ENCODE measurements around the gene BTN3A1. TPM values are rescaled to one million over a fixed set of nuclear protein-coding genes. Genes with fewer than 3 reads are reported as not detected.

The BTN3A1 gene
- total and polyA plus RNA-seq, 2 of the 13 experiments (the other 11 are each of a cell fraction or from before 2014, with no cell fraction given), result 13.3 to 14.0 TPM

DNA sequence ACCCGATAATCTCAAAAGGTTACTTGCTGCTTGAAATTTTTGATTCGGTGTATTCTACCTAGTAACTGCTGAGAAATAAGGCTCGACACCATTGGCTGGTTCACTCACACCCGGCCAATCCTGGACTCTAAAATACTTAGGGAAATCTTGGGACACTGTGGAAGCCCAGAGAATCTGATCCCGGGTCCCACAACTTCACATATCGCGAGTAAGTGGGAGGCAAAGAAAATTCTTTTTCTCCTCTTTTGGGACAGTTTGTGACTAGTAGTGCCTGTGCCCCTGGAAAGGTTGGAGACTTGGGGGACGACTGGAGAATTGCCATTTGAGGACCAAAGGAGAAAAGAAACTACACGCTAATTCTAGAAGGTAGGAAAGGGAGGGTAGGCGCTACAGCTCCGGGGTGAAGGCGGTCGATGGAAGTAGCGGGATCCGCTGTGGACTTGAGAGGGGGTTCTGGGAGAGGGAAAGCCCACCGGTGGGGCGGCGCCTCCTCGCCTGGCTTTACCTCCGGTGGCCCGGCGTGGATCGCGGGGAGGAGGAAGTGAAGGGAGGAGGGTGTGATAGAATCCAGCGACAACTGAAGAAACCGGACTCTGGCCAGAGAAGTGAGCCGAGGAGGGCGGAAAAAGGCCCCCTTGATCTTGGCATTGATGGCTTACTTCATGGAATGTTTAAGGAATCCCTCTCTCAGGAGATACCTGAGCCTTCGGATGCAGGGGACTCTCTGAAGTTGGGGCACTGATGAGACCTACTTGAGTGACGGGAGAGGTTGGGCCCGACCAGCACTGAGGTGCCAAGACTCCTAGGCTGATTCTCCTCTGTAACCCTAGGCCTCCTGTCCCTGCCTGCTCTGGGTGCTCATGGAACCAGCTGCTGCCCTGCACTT is 19.4 kb downstream of the BTN3A1 start (continued):
- TF ChIP-seq ZNF749 (CRISPR knock-in tag; IDR thresholded peaks at IDR 0.05; ENCODE audit: borderline replicate concordance) (no peak), KDM5B (CRISPR knock-in tag; IDR thresholded peaks at IDR 0.05; ENCODE audit: borderline replicate concordance) (peak; percentile 81), ZSCAN30 (CRISPR knock-in tag; IDR thresholded peaks at IDR 0.05) (no peak), HMGA1 (CRISPR knock-in tag; conservative IDR thresholded peaks at IDR 0.05) (no peak), KAT7 (CRISPR knock-in tag; IDR thresholded peaks at IDR 0.05; ENCODE audit: borderline replicate concordance) (peak; percentile 77; the same call in 1 of the 2 replicates), MLLT10 (CRISPR knock-in tag; IDR thresholded peaks at IDR 0.05) (no peak), ZNF530 (CRISPR knock-in tag; IDR thresholded peaks at IDR 0.05; ENCODE audit: low read depth) (no peak), ELF1 (CRISPR knock-in tag; IDR thresholded peaks at IDR 0.05) (no peak; the same call in 1 of the 2 replicates), HCFC1 (IDR thresholded peaks at IDR 0.05; ENCODE audit: low read depth, low read length) (no peak), XRCC5 (optimal IDR thresholded peaks at IDR 0.05; ENCODE audit: low read length) (no peak), PHF5A (CRISPR knock-in tag; IDR thresholded peaks at IDR 0.05; ENCODE audit: low read depth, unreplicated experiment) (no peak), ZFP1 (CRISPR knock-in tag; IDR thresholded peaks at IDR 0.05) (no peak), ZNF337 (CRISPR knock-in tag; IDR thresholded peaks at IDR 0.05; ENCODE audit: borderline replicate concordance, low read depth) (no peak)
- TF ChIP-seq, protein P1, sequence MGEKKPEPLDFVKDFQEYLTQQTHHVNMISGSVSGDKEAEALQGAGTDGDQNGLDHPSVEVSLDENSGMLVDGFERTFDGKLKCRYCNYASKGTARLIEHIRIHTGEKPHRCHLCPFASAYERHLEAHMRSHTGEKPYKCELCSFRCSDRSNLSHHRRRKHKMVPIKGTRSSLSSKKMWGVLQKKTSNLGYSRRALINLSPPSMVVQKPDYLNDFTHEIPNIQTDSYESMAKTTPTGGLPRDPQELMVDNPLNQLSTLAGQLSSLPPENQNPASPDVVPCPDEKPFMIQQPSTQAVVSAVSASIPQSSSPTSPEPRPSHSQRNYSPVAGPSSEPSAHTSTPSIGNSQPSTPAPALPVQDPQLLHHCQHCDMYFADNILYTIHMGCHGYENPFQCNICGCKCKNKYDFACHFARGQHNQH (CRISPR knock-in tag; IDR thresholded peaks at IDR 0.05), result no peak
- TF ChIP-seq, protein P2, sequence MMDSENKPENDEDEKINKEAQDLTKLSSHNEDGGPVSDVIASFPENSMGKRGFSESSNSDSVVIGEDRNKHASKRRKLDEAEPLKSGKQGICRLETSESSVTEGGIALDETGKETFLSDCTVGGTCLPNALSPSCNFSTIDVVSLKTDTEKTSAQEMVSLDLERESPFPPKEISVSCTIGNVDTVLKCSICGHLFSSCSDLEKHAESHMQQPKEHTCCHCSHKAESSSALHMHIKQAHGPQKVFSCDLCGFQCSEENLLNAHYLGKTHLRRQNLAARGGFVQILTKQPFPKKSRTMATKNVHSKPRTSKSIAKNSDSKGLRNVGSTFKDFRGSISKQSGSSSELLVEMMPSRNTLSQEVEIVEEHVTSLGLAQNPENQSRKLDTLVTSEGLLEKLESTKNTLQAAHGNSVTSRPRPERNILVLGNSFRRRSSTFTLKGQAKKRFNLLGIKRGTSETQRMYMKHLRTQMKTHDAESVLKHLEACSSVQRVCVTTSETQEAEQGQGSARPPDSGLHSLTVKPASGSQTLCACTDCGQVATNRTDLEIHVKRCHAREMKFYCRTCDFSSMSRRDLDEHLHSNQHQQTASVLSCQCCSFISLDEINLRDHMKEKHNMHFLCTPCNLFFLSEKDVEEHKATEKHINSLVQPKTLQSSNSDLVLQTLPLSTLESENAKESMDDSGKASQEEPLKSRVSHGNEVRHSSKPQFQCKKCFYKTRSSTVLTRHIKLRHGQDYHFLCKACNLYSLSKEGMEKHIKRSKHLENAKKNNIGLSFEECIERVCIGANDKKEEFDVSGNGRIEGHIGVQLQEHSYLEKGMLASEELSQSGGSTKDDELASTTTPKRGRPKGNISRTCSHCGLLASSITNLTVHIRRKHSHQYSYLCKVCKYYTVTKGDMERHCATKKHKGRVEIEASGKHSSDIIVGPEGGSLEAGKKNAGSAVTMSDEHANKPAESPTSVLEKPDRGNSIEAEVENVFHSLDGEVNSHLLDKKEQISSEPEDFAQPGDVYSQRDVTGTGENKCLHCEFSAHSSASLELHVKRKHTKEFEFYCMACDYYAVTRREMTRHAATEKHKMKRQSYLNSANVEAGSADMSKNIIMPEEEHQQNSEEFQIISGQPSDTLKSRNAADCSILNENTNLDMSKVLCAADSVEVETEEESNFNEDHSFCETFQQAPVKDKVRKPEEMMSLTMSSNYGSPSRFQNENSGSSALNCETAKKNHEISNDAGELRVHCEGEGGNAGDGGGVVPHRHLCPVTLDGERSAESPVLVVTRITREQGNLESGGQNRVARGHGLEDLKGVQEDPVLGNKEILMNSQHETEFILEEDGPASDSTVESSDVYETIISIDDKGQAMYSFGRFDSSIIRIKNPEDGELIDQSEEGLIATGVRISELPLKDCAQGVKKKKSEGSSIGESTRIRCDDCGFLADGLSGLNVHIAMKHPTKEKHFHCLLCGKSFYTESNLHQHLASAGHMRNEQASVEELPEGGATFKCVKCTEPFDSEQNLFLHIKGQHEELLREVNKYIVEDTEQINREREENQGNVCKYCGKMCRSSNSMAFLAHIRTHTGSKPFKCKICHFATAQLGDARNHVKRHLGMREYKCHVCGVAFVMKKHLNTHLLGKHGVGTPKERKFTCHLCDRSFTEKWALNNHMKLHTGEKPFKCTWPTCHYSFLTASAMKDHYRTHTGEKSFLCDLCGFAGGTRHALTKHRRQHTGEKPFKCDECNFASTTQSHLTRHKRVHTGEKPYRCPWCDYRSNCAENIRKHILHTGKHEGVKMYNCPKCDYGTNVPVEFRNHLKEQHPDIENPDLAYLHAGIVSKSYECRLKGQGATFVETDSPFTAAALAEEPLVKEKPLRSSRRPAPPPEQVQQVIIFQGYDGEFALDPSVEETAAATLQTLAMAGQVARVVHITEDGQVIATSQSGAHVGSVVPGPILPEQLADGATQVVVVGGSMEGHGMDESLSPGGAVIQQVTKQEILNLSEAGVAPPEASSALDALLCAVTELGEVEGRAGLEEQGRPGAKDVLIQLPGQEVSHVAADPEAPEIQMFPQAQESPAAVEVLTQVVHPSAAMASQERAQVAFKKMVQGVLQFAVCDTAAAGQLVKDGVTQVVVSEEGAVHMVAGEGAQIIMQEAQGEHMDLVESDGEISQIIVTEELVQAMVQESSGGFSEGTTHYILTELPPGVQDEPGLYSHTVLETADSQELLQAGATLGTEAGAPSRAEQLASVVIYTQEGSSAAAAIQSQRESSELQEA (CRISPR knock-in tag; IDR thresholded peaks at IDR 0.05; ENCODE audit: not compliant biosample characterization), result peak; percentile 21
- TF ChIP-seq, protein P3, sequence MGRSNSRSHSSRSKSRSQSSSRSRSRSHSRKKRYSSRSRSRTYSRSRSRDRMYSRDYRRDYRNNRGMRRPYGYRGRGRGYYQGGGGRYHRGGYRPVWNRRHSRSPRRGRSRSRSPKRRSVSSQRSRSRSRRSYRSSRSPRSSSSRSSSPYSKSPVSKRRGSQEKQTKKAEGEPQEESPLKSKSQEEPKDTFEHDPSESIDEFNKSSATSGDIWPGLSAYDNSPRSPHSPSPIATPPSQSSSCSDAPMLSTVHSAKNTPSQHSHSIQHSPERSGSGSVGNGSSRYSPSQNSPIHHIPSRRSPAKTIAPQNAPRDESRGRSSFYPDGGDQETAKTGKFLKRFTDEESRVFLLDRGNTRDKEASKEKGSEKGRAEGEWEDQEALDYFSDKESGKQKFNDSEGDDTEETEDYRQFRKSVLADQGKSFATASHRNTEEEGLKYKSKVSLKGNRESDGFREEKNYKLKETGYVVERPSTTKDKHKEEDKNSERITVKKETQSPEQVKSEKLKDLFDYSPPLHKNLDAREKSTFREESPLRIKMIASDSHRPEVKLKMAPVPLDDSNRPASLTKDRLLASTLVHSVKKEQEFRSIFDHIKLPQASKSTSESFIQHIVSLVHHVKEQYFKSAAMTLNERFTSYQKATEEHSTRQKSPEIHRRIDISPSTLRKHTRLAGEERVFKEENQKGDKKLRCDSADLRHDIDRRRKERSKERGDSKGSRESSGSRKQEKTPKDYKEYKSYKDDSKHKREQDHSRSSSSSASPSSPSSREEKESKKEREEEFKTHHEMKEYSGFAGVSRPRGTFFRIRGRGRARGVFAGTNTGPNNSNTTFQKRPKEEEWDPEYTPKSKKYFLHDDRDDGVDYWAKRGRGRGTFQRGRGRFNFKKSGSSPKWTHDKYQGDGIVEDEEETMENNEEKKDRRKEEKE (IDR thresholded peaks at IDR 0.05), result no peak
- TF ChIP-seq, protein P4, sequence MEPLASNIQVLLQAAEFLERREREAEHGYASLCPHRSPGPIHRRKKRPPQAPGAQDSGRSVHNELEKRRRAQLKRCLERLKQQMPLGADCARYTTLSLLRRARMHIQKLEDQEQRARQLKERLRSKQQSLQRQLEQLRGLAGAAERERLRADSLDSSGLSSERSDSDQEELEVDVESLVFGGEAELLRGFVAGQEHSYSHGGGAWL (CRISPR knock-in tag; IDR thresholded peaks at IDR 0.05), result 0 out of 2 replicates have a peak, but pooled peaks have one; percentile 32
